SJCRH30 (cell line): Measurements from ENCODE around the gene KLF3. TPM values are rescaled to one million over a fixed set of nuclear protein-coding genes. Genes with fewer than 3 reads are reported as not detected.

Experiments
- DNase-seq, 2 experiments: peaks; one replicate each; pipeline ENCODE4 v3.0.0-alpha.2; 2015 to 2020
- H3K27ac ChIP-seq: fragments of 250-450 bp; sonication (Bioruptor Pico); 2 replicates; pipeline ENCODE4 v1.5.1; 2020; ENCODE audit warnings: mild to moderate bottlenecking, moderate library complexity
- H3K27me3 ChIP-seq: fragments of 250-450 bp; sonication (Bioruptor Pico); 2 replicates; pipeline ENCODE4 v1.5.1; 2020; ENCODE audit warnings: mild to moderate bottlenecking, moderate library complexity
- H3K36me3 ChIP-seq: fragments of 250-450 bp; sonication (Bioruptor Pico); 2 replicates; pipeline ENCODE4 v1.5.1; 2020; ENCODE audit warnings: mild to moderate bottlenecking, moderate library complexity
- H3K4me1 ChIP-seq: fragments of 250-450 bp; sonication (Bioruptor Pico); 2 replicates; pipeline ENCODE4 v1.5.1; 2020; ENCODE audit warnings: mild to moderate bottlenecking, moderate library complexity
- H3K4me3 ChIP-seq: fragments of 250-450 bp; sonication (Bioruptor Pico); 2 replicates; pipeline ENCODE4 v1.5.1; 2020; ENCODE audit warnings: mild to moderate bottlenecking, moderate library complexity
- H3K9me3 ChIP-seq: fragments of 250-450 bp; sonication (Bioruptor Pico); replicated peaks from 2 replicates; pipeline ENCODE4 v1.5.1; 2020; ENCODE audit warnings: mild to moderate bottlenecking, moderate library complexity
- total RNA-seq: library from RNA; depleted of rRNA; stranded (reverse); fragments of >200 nt; shearing (Covaris generic); gene quantifications from 2 replicates; pipeline ENCODE4 v1.2.3, GENCODE V29; 2014

Gene KLF3
- total RNA-seq, 1 experiment from 2014 or later, result 25.9 TPM

- no peak overlapping the region for H3K27ac ChIP-seq
- DNase-seq, result no peak
- peaks cover 63% of the 10 kb centered on the region for H3K36me3 ChIP-seq
These were observed 27.4 kb downstream of the KLF3 start for GRCh38 chr4:38691251-38692008.

GRCh38 chr4:38692421-38692820 lies 28.4 kb downstream of the KLF3 start:
- H3K27ac ChIP-seq, result no peak overlapping the region
- no peak for DNase-seq
- H3K36me3 ChIP-seq, result peaks cover 69% of the 10 kb centered on the region
- no peaks in the 10 kb centered on the region for H3K27me3 ChIP-seq
- H3K4me3 ChIP-seq, result no peak overlapping the region
- H3K9me3 ChIP-seq, result no peaks in the 10 kb centered on the region
- no peaks in the 10 kb centered on the region for H3K4me1 ChIP-seq

More at GRCh38 chr4:38691251-38692008, 27.4 kb downstream of the KLF3 start:
- Histone ChIP-seq H3K4me1 (no peaks in the 10 kb centered on the region), H3K9me3 (no peaks in the 10 kb centered on the region), H3K27me3 (no peaks in the 10 kb centered on the region), H3K4me3 (no peak overlapping the region)

- Histone ChIP-seq H3K4me3 (no peak overlapping the region), H3K9me3 (no peaks in the 10 kb centered on the region), H3K27ac (no peak overlapping the region), H3K27me3 (no peaks in the 10 kb centered on the region), H3K4me1 (no peaks in the 10 kb centered on the region), H3K36me3 (peaks cover 76% of the 10 kb centered on the region)
- DNase-seq, result no peak
These were observed 29.6 kb downstream of the KLF3 start for GRCh38 chr4:38693569-38693968.

GRCh38 chr4:38694330-38694729 lies 30.3 kb downstream of the KLF3 start:
- DNase-seq, result no peak
- peaks cover 71% of the 10 kb centered on the region for H3K36me3 ChIP-seq
- no peak overlapping the region for H3K4me3 ChIP-seq
- no peaks in the 10 kb centered on the region for H3K9me3 ChIP-seq
- no peaks in the 10 kb centered on the region for H3K27me3 ChIP-seq
- H3K27ac ChIP-seq, result no peak overlapping the region
- H3K4me1 ChIP-seq, result no peaks in the 10 kb centered on the region

- Histone ChIP-seq H3K4me1 (no peaks in the 10 kb centered on the region), H3K4me3 (no peak overlapping the region), H3K9me3 (no peaks in the 10 kb centered on the region), H3K36me3 (peaks cover 56% of the 10 kb centered on the region), H3K27ac (no peak overlapping the region), H3K27me3 (no peaks in the 10 kb centered on the region)
- no peak for DNase-seq
These were observed 31.8 kb downstream of the KLF3 start for GRCh38 chr4:38695809-38696208.

- H3K4me1 ChIP-seq, result no peaks in the 10 kb centered on the region
- peaks cover 47% of the 10 kb centered on the region for H3K36me3 ChIP-seq
- DNase-seq, result no peak
- no peak overlapping the region for H3K27ac ChIP-seq
- H3K27me3 ChIP-seq, result no peaks in the 10 kb centered on the region
- no peak overlapping the region for H3K4me3 ChIP-seq
- no peaks in the 10 kb centered on the region for H3K9me3 ChIP-seq
These were observed 32.7 kb downstream of the KLF3 start for GRCh38 chr4:38696697-38697096.

- Histone ChIP-seq H3K27me3 (no peaks in the 10 kb centered on the region), H3K27ac (no peak overlapping the region), H3K36me3 (peaks cover 41% of the 10 kb centered on the region)
These were observed 34.2 kb downstream of the KLF3 start for GRCh38 chr4:38698176-38698575.

GRCh38 chr4:38699112-38699511 lies 35.1 kb downstream of the KLF3 start:
- Histone ChIP-seq H3K4me3 (no peak overlapping the region), H3K9me3 (no peaks in the 10 kb centered on the region), H3K36me3 (peaks cover 38% of the 10 kb centered on the region), H3K27me3 (no peaks in the 10 kb centered on the region), H3K4me1 (no peaks in the 10 kb centered on the region), H3K27ac (no peak overlapping the region)
- no peak for DNase-seq

More at GRCh38 chr4:38698176-38698575, 34.2 kb downstream of the KLF3 start:
- H3K4me1 ChIP-seq, result no peaks in the 10 kb centered on the region
- no peak for DNase-seq
- H3K9me3 ChIP-seq, result no peaks in the 10 kb centered on the region
- H3K4me3 ChIP-seq, result no peak overlapping the region

GRCh38 chr4:38703635-38704034 lies 39.6 kb downstream of the KLF3 start:
- no peak overlapping the region for H3K27ac ChIP-seq
- H3K9me3 ChIP-seq, result no peaks in the 10 kb centered on the region
- no peaks in the 10 kb centered on the region for H3K27me3 ChIP-seq
- no peak overlapping the region for H3K4me3 ChIP-seq
- peaks cover 2% of the 10 kb centered on the region for H3K36me3 ChIP-seq
- DNase-seq, result no peak
- H3K4me1 ChIP-seq, result no peaks in the 10 kb centered on the region

- Histone ChIP-seq H3K36me3 (no peaks in the 10 kb centered on the region), H3K4me1 (no peaks in the 10 kb centered on the region), H3K27me3 (no peaks in the 10 kb centered on the region), H3K9me3 (no peaks in the 10 kb centered on the region), H3K4me3 (no peak overlapping the region), H3K27ac (no peak overlapping the region)
- DNase-seq, result no peak
These were observed 40.7 kb downstream of the KLF3 start for GRCh38 chr4:38704622-38705154.

- no peak overlapping the region for H3K27ac ChIP-seq
- DNase-seq, result no peak
- H3K36me3 ChIP-seq, result no peaks in the 10 kb centered on the region
- no peaks in the 10 kb centered on the region for H3K9me3 ChIP-seq
- H3K4me3 ChIP-seq, result no peak overlapping the region
- H3K27me3 ChIP-seq, result no peaks in the 10 kb centered on the region
- H3K4me1 ChIP-seq, result no peaks in the 10 kb centered on the region
These were observed 42.3 kb downstream of the KLF3 start for GRCh38 chr4:38706301-38706700.

- Histone ChIP-seq H3K9me3 (no peaks in the 10 kb centered on the region), H3K4me3 (no peak overlapping the region), H3K27ac (no peak overlapping the region), H3K36me3 (no peaks in the 10 kb centered on the region), H3K4me1 (no peaks in the 10 kb centered on the region), H3K27me3 (no peaks in the 10 kb centered on the region)
- no peak for DNase-seq
These were observed 46.1 kb downstream of the KLF3 start for GRCh38 chr4:38710053-38710452.

- H3K27me3 ChIP-seq, result no peaks in the 10 kb centered on the region
- no peak for DNase-seq
These were observed 47.1 kb downstream of the KLF3 start for GRCh38 chr4:38711066-38711465.

GRCh38 chr4:38715050-38715449 lies 51.1 kb downstream of the KLF3 start:
- no peaks in the 10 kb centered on the region for H3K4me1 ChIP-seq

More at GRCh38 chr4:38711066-38711465, 47.1 kb downstream of the KLF3 start:
- H3K27ac ChIP-seq, result no peak overlapping the region
- H3K4me1 ChIP-seq, result no peaks in the 10 kb centered on the region
- H3K9me3 ChIP-seq, result no peaks in the 10 kb centered on the region
- H3K36me3 ChIP-seq, result no peaks in the 10 kb centered on the region
- no peak overlapping the region for H3K4me3 ChIP-seq

GRCh38 chr4:38716256-38716655 lies 52.3 kb downstream of the KLF3 start:
- H3K36me3 ChIP-seq, result no peaks in the 10 kb centered on the region
- no peak overlapping the region for H3K27ac ChIP-seq
- no peaks in the 10 kb centered on the region for H3K27me3 ChIP-seq
- no peak for DNase-seq
- no peaks in the 10 kb centered on the region for H3K9me3 ChIP-seq
- no peaks in the 10 kb centered on the region for H3K4me1 ChIP-seq
- no peak overlapping the region for H3K4me3 ChIP-seq

More at GRCh38 chr4:38715050-38715449, 51.1 kb downstream of the KLF3 start:
- no peak for DNase-seq
- Histone ChIP-seq H3K27ac (no peak overlapping the region), H3K4me3 (no peak overlapping the region), H3K36me3 (no peaks in the 10 kb centered on the region), H3K9me3 (no peaks in the 10 kb centered on the region), H3K27me3 (no peaks in the 10 kb centered on the region)

GRCh38 chr4:38717604-38718003 lies 53.6 kb downstream of the KLF3 start:
- Histone ChIP-seq H3K4me3 (no peak overlapping the region), H3K4me1 (no peaks in the 10 kb centered on the region), H3K27ac (no peak overlapping the region), H3K9me3 (no peaks in the 10 kb centered on the region), H3K36me3 (no peaks in the 10 kb centered on the region), H3K27me3 (no peaks in the 10 kb centered on the region)
- no peak for DNase-seq
